Iris pigment epithelial cell (primary cell): Measurements from ENCODE around the gene FRAS1.
"Not testable (repeated sequence)": the region's sequence is repeated elsewhere in the genome, so short reads cannot be mapped to it uniquely, and the experiment has no call there.

Source experiments
- DNase-seq: peaks from one replicate; pipeline ENCODE4 v3.0.0-alpha.2; 2011; ENCODE audit warnings: low read depth

The FRAS1 gene

DNA sequence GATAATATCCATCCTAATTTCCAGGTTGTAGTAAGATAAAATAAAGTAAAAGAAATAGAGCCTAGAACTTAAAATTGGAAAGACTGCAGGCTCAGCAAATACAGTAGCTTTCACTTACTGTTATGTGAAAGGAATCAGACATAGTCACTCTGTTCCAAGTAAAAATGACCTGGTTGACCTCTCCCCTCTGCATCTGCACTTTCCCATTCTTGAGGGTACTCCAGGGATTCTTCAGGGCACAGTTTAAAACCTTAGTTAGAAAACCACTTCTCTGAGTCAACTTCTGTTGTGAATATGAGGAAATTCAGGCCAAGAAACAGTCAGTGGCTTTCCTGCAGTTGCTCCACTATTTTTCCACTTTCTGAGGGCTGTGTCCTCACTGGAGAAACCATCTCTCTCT is 42.9 kb downstream of the FRAS1 start:
- no peak for DNase-seq

DNA sequence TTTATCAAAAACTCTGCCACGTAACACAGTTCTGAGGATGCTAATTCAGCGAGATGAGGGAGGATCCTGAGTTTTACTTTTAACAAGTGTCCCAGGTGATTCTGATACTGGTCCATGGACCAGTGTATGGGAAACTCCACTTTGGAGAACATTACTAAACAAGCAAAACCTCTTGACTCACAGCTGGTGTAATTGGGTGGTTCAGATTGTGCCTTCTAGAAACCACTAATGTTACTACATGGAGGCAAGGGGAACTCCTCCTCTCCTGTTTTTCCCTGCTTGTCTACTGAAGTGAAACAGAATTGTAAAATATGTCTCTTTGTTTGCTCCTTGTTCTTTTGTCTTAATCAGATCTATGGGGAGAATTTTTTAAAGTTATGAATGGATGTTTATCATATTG is 62.6 kb downstream of the FRAS1 start:
- peak; percentile 43 for DNase-seq

DNA sequence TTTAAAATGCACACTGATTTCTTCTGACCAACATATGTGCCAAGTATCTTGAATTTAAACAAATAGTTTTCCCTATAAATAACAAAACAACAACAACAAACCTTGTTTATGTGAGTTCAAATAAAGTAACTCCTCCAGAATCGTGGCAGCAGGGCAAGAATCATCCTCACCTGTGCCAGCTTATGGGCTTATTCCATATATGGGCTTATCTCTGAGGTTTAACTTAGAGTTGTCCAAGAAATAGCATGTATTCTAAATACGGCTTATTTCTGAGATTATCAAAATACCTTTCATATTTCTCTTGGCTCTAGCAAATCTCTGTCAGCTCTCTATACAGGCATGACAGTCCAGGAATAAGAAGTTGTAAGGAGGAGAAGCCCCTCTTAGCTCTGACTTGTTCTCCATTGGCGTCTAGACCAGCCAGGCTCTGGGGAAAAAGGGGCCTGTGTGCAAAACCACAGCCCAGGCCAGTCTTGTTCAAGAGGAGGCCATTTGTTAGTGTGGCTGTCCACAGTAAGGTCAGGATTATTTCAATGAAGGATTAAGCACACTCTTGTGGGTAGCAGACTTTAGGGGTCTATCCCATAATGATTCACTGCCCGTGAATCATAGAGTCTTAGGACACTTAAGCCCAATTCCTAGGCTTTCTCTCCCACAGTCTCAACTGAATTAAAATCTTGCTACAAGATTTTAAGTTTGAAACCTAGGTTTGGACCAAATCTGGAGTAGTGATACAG is 63.2 kb downstream of the FRAS1 start:
- DNase-seq, result peak; percentile 64

- DNase-seq, result no peak
These were observed 64.3 kb downstream of the FRAS1 start for GRCh38 chr4:78121338-78121904.

GRCh38 chr4:78125834-78126331 is 68.8 kb downstream of the FRAS1 start:
- not testable (repeated sequence) for DNase-seq

DNA sequence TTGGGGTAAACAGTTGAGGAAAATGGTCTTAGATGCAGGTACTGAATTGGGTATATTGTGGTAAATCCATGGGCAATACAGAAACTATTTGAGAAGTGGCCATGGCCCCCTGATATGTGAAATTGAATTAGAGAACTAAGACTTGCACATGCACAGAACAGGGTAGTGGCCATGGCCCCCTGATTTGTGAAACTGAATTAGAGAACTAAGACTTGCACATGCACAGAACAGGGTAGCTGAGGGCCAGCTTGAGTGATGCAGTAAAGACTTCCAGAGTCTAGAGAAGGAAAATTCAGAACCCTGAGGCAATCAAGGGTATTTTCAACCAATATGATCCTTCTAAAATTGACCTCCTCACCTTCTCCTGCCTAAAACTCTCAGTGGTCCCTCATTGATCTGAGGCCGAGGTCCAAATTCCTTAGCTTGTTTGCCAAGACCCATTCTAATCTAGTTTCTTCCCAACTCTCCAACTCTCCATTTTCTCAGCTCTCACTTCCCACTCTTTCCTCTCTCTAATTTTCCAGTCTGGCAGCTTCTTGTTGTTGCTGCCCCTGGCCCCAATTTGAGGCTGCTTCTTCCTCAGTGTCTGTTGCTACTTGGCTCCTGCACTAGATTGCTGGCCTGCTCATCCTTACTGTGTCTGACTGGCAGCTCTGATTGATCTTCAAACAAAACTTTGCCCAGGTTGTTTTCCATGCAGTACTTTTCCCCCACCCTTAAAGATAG is 72.4 kb downstream of the FRAS1 start:
- no peak for DNase-seq

- peak; percentile 79 for DNase-seq
These were observed 74.3 kb downstream of the FRAS1 start for GRCh38 chr4:78131403-78131802.

DNA sequence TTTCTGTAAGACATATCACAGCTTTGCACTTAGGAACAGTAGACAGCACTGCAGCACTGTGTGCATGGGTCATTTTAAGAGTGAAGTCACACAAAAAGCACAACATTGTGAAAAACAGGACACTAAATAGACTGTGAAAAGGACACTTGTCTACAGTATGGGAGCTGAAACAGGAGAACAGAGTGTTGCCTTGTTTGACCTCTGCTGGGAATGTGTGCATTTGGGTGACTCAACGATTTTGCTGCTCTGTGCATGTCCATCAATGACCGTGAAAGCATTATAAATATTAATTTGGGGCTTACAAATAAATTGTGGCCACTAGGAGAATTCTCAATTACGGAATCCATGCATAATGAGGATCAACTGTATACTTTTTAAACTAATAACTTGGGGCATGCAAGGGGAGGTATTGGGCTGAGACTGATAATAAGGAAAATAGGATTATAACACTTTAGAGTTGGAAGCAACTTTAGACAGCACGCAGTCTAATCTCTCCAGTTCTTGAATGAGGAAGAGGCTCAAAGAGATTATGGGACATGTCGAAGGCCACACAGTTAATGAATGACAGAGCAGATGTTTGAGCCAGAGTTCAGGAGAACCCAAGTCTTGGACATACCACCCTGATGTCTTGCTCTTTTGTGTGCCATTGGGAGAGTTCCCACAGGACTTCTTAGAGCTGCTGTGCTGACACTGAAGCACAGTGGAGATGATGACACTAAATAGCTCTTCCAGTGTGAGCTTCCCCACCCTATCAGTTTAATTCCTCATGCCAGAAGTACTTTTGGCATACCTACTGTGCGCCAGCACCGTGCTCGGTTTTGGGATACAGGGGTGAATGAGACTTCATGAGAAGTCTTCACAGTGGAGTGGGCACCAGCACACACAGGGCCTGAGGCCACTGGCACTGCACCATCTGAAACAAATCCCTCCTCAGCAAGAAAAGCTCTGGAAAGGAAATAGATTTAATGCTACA is 79.3 kb downstream of the FRAS1 start:
- peak; percentile 36 for DNase-seq

DNA sequence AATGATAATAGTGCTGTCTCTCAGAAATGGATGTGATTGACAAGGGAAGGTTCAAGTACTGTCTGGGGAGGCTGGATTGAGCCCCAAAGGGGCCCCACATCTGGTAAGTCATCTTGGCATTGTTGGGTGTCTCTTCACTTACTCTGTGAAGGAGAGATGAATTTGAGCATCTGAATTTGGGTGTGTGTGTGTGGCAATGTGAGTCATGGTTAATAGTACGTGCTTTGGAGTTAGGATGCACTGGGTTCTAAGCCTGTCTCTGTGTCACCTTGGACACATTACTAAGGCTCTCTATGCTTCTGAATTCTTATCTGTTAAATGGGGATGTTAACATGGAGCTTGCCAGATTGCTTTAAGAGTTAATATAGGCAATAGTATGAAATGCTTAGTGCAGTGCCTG is 80.4 kb downstream of the FRAS1 start:
- no peak for DNase-seq

DNA sequence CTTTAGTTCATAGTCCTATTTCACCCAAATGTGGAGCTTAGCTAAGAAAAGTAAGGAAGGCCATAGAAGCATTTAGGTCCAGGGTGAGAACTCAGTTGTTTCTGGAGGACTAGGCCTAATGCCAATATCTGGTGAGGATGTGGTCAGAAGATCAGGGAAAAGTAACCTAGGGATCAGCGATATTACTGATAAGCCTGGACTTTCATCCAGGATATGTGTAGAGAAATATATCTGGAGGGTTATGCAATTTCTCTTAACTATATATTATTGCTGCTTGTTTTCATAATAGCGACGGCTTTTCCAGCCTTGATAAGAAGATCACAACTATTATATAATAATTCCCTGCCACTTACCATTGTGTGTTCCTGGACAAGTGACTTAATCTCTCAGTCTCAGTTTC is 81.1 kb downstream of the FRAS1 start:
- no peak for DNase-seq

GRCh38 chr4:78143634-78144033 is 86.5 kb downstream of the FRAS1 start:
- DNase-seq, result no peak

- no peak for DNase-seq
These were observed 87.9 kb downstream of the FRAS1 start for GRCh38 chr4:78145008-78145407.

DNA sequence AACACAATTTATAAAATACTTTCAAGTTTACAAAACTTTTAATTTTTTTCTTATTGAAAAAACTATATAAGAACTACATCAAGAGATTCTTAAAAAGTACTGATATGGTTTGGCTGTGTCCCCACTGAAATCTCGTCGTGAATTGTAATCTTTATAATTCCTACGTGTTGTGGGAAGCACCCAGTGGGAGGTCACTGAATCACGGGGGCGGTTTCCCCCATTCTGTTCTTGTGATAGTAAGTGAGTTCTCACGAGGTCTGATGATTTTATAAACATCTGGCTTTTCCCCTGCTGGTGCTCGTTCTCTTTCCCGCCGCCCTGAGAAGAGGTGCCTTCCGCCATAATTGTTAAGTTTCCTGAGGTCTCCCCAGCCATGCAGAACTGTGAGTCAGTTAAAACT is 88.5 kb downstream of the FRAS1 start:
- DNase-seq, result no peak

- no peak for DNase-seq
These were observed 92.8 kb downstream of the FRAS1 start for GRCh38 chr4:78149751-78150542.

DNA sequence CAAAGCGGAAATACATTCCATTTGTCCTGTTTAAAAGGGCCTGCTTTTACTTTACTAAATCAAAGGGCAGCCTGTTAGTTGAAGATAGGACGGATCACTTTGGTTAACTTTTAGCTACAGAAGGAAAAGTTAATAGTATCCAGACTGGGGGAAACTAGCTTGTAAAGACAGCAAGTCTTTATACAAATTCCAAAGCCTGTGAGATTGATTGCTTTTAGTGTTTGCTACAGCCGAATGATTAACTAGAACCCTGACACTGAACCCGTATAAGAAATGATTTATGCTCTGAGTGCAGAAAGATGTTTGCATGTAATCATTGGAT is 93.4 kb downstream of the FRAS1 start:
- DNase-seq, result no peak

- DNase-seq, result no peak
These were observed 95.7 kb downstream of the FRAS1 start for GRCh38 chr4:78152795-78153194.

DNA sequence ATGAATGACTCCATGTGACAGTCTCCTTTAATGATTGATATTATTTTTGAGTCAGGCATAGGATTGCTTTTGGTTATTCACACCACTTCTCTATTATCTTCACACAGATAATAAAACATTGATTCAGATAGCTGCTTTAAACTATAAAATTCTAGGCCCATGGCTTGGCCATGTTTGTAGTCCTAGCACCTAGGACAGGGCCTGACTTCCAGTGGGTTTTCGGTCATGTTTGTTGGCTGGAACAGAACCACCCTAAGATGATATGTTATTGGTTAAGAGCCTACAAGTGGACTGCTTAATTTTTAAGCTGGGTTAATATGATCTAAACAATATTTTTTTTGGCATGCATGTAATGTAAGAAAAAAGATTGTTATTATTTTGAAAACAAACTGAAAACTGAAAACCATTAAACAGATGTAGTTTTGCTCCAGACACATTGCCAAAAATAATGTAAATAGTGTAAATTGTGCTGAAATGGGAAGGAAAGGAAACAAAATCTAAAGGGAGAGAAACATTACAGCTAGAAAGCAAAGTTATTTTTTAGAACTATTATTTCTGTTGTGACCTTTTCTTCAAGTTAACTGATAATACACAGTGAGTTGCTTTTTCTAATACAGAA is 98.0 kb downstream of the FRAS1 start:
- DNase-seq, result no peak

DNA sequence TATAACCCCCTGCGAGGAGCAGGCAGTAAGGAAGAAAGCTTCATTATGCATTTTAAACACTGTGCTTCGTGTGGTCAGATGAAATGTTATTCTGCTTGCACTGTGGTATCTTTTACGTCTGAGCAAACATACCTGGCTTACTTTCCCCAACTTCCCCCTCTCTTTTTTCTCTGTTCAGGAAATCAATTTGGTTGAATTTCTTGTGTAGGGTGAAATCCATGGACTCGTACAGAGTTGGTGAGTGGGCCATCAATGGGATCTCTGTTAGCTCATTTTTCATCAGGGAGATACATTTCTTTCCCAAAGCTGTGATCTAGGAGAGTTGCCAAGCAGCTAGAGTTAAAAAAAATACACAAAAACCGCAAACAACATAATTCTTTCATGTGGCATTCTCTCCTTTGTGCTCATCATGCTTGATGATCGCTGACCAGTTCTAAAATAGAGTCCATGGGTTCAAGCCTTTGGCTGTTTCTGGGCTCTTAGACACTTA is 98.5 kb downstream of the FRAS1 start:
- peak; percentile 75 for DNase-seq

- DNase-seq, result no peak
These were observed 99.4 kb downstream of the FRAS1 start for GRCh38 chr4:78156520-78156919.

DNA sequence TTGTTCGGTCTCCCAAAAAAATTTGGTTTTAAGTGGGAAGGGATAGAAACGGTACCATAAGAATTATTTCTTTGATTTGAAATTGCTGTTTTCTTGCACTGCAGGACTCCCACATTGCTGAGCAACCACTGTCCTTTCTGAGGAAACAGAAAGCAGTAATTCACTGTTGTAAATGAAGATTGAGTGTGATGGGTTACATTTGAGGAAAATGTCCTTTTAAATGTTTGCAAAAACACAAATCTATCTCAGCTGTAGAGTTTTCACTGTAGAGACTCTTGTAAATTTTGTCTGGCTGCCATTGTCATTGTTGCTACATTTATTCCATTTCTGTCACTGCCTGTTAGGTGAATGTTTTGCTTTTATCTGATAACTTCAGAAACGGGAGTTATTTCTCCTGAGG is 105.2 kb downstream of the FRAS1 start:
- no peak for DNase-seq

- DNase-seq, result no peak
These were observed 105.7 kb downstream of the FRAS1 start for GRCh38 chr4:78162821-78163220.
